Measurements from ENCODE around the gene KHSRP. TPM values are rescaled to one million over a fixed set of nuclear protein-coding genes. Genes with fewer than 3 reads are reported as not detected.

The KHSRP gene
- total and polyA plus RNA-seq, 2 of the 4 experiments (the other 2 are of a cell fraction), result 31.9 to 93.7 TPM

GRCh38 chr19:6450166-6450565, 25.6 kb upstream of the KHSRP start:
- no TSS peak for BruUV-seq (replicated peaks)
- peaks cover 16% of the 10 kb centered on the region for H3K36me3 ChIP-seq (ENCODE audit: control insufficient read depth, insufficient read depth, low read length)
- H4K5ac ChIP-seq (ENCODE audit: low read depth, low read length), result no peak overlapping the region
- dilution Hi-C loops (cut with HindIII; ENCODE audit: low sequenced_read_pairs, unreplicated experiment), result no loop called here
- H2AK5ac ChIP-seq (ENCODE audit: low read depth, low read length), result no peak overlapping the region
- no peak for ATAC-seq (ENCODE audit: low read depth)
- no peak overlapping the region for H4K91ac ChIP-seq (ENCODE audit: insufficient read depth, low read depth, low read length)
- H3K14ac ChIP-seq (replicated peaks; ENCODE audit: low read depth, low read length), result no peak overlapping the region
- CTCF ChIA-PET, result no interaction called here
- no peaks in the 10 kb centered on the region for H3K9me1 ChIP-seq (ENCODE audit: insufficient read depth, low read length)
- no peaks in the 10 kb centered on the region for H3K27me3 ChIP-seq (ENCODE audit: control insufficient read depth, insufficient read depth, low read length)
- H3K9me3 ChIP-seq (ENCODE audit: control insufficient read depth, insufficient read depth, low read length), result peaks cover 10% of the 10 kb centered on the region; the same call in 1 of the 2 replicates
- WGBS, 2 experiments (ENCODE audit: extremely low coverage in 2 of 2, insufficient read length in 1 of 2), result 83% methylated on average over 1 of the region's 5 CpGs; no CpG with 5 or more reads in 1 of the 2 experiments
- DNase-seq, result no peak
- H3K27ac ChIP-seq (ENCODE audit: insufficient read depth, low read length), result no peak overlapping the region
- H3K18ac ChIP-seq (ENCODE audit: low read depth, low read length), result no peak overlapping the region
- no peak overlapping the region for H2BK5ac ChIP-seq (ENCODE audit: low read depth, low read length, poor library complexity, severe bottlenecking)
- TF ChIP-seq, protein P1, sequence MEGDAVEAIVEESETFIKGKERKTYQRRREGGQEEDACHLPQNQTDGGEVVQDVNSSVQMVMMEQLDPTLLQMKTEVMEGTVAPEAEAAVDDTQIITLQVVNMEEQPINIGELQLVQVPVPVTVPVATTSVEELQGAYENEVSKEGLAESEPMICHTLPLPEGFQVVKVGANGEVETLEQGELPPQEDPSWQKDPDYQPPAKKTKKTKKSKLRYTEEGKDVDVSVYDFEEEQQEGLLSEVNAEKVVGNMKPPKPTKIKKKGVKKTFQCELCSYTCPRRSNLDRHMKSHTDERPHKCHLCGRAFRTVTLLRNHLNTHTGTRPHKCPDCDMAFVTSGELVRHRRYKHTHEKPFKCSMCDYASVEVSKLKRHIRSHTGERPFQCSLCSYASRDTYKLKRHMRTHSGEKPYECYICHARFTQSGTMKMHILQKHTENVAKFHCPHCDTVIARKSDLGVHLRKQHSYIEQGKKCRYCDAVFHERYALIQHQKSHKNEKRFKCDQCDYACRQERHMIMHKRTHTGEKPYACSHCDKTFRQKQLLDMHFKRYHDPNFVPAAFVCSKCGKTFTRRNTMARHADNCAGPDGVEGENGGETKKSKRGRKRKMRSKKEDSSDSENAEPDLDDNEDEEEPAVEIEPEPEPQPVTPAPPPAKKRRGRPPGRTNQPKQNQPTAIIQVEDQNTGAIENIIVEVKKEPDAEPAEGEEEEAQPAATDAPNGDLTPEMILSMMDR (conservative IDR thresholded peaks at IDR 0.05; ENCODE audit: low read depth, low read length), result no peak
- TF ChIP-seq MXI1 (IDR thresholded peaks at IDR 0.05; ENCODE audit: borderline replicate concordance, low read depth, low read length) (no peak), MAZ (IDR thresholded peaks at IDR 0.05; ENCODE audit: borderline replicate concordance, low read depth, low read length) (no peak), CHD1 (IDR thresholded peaks at IDR 0.05; ENCODE audit: low read depth, low read length) (no peak), MAFK (IDR thresholded peaks at IDR 0.05; ENCODE audit: low read depth, low read length) (no peak), RCOR1 (IDR thresholded peaks at IDR 0.05; ENCODE audit: insufficient replicate concordance, low read length) (no peak), SMC3 (IDR thresholded peaks at IDR 0.05; ENCODE audit: low read depth, low read length) (no peak), CEBPB (IDR thresholded peaks at IDR 0.05; ENCODE audit: low read depth, low read length) (no peak), FOS (IDR thresholded peaks at IDR 0.05; ENCODE audit: low read depth, low read length) (no peak), RAD21 (IDR thresholded peaks at IDR 0.05; ENCODE audit: low read length) (no peak), BHLHE40 (IDR thresholded peaks at IDR 0.05; ENCODE audit: low read depth, low read length) (no peak), POLR2A (IDR thresholded peaks at IDR 0.05; ENCODE audit: low read depth, low read length) (no peak), USF2 (IDR thresholded peaks at IDR 0.05; ENCODE audit: low read depth, low read length) (no peak), RFX5 (IDR thresholded peaks at IDR 0.05; ENCODE audit: low read depth, low read length) (no peak), NFE2L2 (IDR thresholded peaks at IDR 0.05; ENCODE audit: low read depth, low read length) (no peak)
- TF ChIP-seq, protein P2, sequence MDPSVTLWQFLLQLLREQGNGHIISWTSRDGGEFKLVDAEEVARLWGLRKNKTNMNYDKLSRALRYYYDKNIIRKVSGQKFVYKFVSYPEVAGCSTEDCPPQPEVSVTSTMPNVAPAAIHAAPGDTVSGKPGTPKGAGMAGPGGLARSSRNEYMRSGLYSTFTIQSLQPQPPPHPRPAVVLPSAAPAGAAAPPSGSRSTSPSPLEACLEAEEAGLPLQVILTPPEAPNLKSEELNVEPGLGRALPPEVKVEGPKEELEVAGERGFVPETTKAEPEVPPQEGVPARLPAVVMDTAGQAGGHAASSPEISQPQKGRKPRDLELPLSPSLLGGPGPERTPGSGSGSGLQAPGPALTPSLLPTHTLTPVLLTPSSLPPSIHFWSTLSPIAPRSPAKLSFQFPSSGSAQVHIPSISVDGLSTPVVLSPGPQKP (IDR thresholded peaks at IDR 0.05; ENCODE audit: borderline replicate concordance, low read depth, low read length), result no peak
- no peak overlapping the region for H2BK15ac ChIP-seq (ENCODE audit: low read depth, low read length)
- H3K4me1 ChIP-seq (ENCODE audit: control insufficient read depth, insufficient read depth, low read length), result no peaks in the 10 kb centered on the region
- H3K23ac ChIP-seq (ENCODE audit: low read depth, low read length), result no peak overlapping the region
- no peak overlapping the region for H2AK9ac ChIP-seq (replicated peaks; ENCODE audit: low read depth, low read length, poor library complexity)
- no peak overlapping the region for H3K4me3 ChIP-seq (ENCODE audit: insufficient read depth, low read depth, low read length)
- intact Hi-C loops (cut with micrococcal nuclease), result loop anchor here (10.0 kb wide), 1 partner anchor 655 kb away; the partner anchor contains the start of gene DUS3L
- H4K20me1 ChIP-seq (ENCODE audit: insufficient read depth, low read length), result no peaks in the 10 kb centered on the region
- H3K4ac ChIP-seq (ENCODE audit: low read depth, low read length), result no peak overlapping the region
- in situ Hi-C loops (cut with MboI; ENCODE audit: low sequenced_read_pairs), result no loop called here
- H3K56ac ChIP-seq (ENCODE audit: extremely low read depth, insufficient read depth, low read length), result no peak overlapping the region
- POLR2A ChIA-PET (ENCODE audit: unreplicated experiment), result no interaction called here
- no peak overlapping the region for H4K8ac ChIP-seq (ENCODE audit: low read depth in 2 of 2, low read length in 2 of 2)
- H3K4me2 ChIP-seq (ENCODE audit: low read depth, low read length), result no peak overlapping the region
- H2AFZ ChIP-seq (replicated peaks; ENCODE audit: low read length, poor library complexity), result no peak overlapping the region
- no peak overlapping the region for H3K9ac ChIP-seq (ENCODE audit: low read depth, low read length)
- no peaks in the 10 kb centered on the region for H3K79me1 ChIP-seq (ENCODE audit: low read depth in 1 of 2, low read length in 2 of 2)
- H2BK120ac ChIP-seq (ENCODE audit: low read depth, low read length), result no peak overlapping the region
- no peak overlapping the region for H2BK20ac ChIP-seq (ENCODE audit: low read depth, low read length)

Measured in IMR-90 (cell line).